Prostate gland (tissue), 2 donors: Measurements from ENCODE around the gene SLC25A19. TPM values are rescaled to one million over a fixed set of nuclear protein-coding genes. Genes with fewer than 3 reads are reported as not detected.

Experiments
- DNase-seq: peaks from one replicate; pipeline ENCODE4 v3.0.0-alpha.2; 2019; ENCODE audit warnings: low spot score
- H3K27ac ChIP-seq, 2 donors: fragments of 200-600 bp; sonication (generic); 2 replicates each; pipeline ENCODE4 v1.5.1; 2017 to 2019
- H3K27me3 ChIP-seq: fragments of 200-600 bp; sonication (generic); replicated peaks from 2 replicates; pipeline ENCODE4 v1.5.1; 2019; ENCODE audit not compliant: insufficient read depth
- H3K36me3 ChIP-seq, 2 donors: fragments of 200-600 bp; sonication (generic); 1 replicate in 1 of 2; 2 replicates in 1 of 2; pipeline versions ENCODE4 v1.5.1 to v1.8.1; 2017 to 2019
- H3K4me1 ChIP-seq: fragments of 200-600 bp; sonication (generic); replicated peaks from 2 replicates; pipeline ENCODE4 v1.5.1; 2019
- H3K4me3 ChIP-seq, 2 donors: fragments of 200-600 bp; sonication (generic); 2 replicates each; pipeline ENCODE4 v1.5.1; 2017 to 2019
- H3K9me3 ChIP-seq: fragments of 200-600 bp; sonication (generic); 2 replicates; pipeline ENCODE4 v1.5.1; 2017
- POLR2A ChIP-seq: fragments of 450-650 bp; IDR thresholded peaks from one replicate; pipeline ENCODE4 v1.6.1; 2016; ENCODE audit warnings: antibody characterized with exemption, mild to moderate bottlenecking
- POLR2AphosphoS5 ChIP-seq: sonication (generic); formaldehyde crosslinking; IDR thresholded peaks from one replicate; pipeline ENCODE4 v1.6.1; 2017; ENCODE audit warnings: antibody characterized with exemption
- WGBS: methylation state at CpG from one replicate; pipeline ENCODE4 v1.1.5; 2018; 5-methylcytosine and 5-hydroxymethylcytosine counted together
- intact Hi-C: fragments of 100-400 bp; cut with DNase I; formaldehyde crosslinking; loops from one replicate; pipeline ENCODE4 v1.14.2; 2022
- total RNA-seq, 2 donors: library from RNA; depleted of rRNA; stranded (reverse); fragments of >200 nt; gene quantifications; one replicate each; pipeline ENCODE4 v1.1.0, GENCODE V29; 2016
- TF ChIP-seq, protein P1 (sequence below), 4 experiments: fragments of 200-600 bp in 2 of 4; fragments of 450-650 bp in 2 of 4; sonication (generic) in 2 of 4; IDR thresholded peaks; 1 replicate in 3 of 4; 2 replicates in 1 of 4; pipeline ENCODE4 v1.5.1; 2016 to 2019; ENCODE audit warnings: antibody characterized with exemption in 4 of 4, mild to moderate bottlenecking in 2 of 4, moderate library complexity in 2 of 4

SLC25A19 gene
- total RNA-seq = 10 to 100 TPM in 1 of 2 donors, 1 to 10 TPM in 1; 5.2 to 15.2 TPM

DNA sequence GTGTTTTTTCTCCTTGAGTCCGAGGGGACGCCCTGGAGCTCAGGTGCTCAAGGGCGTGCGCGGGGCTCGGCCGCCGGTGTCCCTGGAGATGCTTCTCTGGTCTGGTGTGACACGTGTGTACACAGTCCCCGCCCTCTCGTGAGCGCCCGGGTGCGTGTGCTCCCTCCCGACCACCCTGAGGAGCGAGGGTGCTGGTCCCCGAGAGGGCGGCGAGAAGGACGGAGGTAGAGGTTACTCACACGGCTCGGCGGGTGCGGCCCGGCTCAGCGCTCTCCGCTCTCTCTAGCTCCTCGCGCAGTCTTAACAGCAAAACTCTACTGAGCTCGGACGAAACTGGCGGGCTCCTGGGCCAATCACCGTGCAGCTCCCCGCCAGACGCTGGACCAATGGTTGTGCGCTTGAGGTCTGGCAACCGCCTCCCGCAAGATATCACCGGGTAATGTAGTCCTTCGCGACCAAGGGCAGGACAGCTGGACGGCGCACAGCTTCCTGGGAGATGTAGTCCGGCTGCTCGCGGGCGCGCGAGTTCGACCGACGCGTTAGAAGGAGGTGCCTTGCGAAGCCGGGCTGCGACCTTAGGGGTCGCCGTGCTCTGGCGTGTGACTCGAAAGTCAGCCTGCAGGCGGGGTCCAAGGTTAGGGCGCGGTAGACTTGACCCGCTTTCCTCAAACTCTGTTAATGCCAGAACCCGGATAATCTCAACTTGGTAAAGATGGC is at the start of gene SLC25A19:
Gene SLC25A19, minus strand, starts transcription at position 319 of the 717 bp plus-strand sequence. CDS start 2,669 bp downstream, outside the sequence.
- H3K36me3 ChIP-seq = no peaks in the 10 kb centered on the region
- H3K9me3 ChIP-seq = no peaks in the 10 kb centered on the region
- peak within 1 kb of the TSS; percentile 84 to 88 for H3K27ac ChIP-seq
- H3K4me1 ChIP-seq = no peaks in the 10 kb centered on the region
- H3K4me3 ChIP-seq = peak within 1 kb of the TSS; percentile 66 to 69
- intact Hi-C loops = no loop called here
- TF ChIP-seq POLR2A (peak; percentile 98), POLR2AphosphoS5 (peak; percentile 98)
- TF ChIP-seq, protein P1, sequence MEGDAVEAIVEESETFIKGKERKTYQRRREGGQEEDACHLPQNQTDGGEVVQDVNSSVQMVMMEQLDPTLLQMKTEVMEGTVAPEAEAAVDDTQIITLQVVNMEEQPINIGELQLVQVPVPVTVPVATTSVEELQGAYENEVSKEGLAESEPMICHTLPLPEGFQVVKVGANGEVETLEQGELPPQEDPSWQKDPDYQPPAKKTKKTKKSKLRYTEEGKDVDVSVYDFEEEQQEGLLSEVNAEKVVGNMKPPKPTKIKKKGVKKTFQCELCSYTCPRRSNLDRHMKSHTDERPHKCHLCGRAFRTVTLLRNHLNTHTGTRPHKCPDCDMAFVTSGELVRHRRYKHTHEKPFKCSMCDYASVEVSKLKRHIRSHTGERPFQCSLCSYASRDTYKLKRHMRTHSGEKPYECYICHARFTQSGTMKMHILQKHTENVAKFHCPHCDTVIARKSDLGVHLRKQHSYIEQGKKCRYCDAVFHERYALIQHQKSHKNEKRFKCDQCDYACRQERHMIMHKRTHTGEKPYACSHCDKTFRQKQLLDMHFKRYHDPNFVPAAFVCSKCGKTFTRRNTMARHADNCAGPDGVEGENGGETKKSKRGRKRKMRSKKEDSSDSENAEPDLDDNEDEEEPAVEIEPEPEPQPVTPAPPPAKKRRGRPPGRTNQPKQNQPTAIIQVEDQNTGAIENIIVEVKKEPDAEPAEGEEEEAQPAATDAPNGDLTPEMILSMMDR (IDR thresholded peaks at IDR 0.05) = peak in 1 of 4 experiments; percentile 13
- under 1% methylated on average over 63 of the region's 65 CpGs for WGBS
- DNase-seq = peak; percentile 98
- H3K27me3 ChIP-seq = no peaks in the 10 kb centered on the region

DNA sequence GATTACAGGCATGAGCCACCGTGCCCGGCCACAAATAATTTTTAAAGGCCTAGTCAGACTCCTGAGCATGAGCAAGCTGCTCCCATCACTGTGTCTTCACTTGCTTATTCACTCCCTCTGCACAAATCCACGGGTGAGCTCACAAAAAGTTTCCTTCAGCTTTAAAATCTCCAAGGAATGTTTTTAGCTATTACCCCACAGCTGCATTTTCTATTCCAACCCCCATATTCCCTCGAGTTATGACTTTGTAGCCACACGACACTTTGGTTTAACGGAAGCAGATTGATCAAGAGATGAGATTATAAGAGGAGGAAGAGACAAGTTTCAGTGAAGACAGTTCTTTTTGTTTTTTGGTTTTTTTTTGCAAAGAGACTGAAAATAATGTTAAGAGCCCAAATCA is 49.1 kb upstream of the SLC25A19 start:
- Histone ChIP-seq H3K4me3 (no peak overlapping the region), H3K9me3 (no peaks in the 10 kb centered on the region), H3K36me3 (no peaks in the 10 kb centered on the region), H3K27ac (no peak overlapping the region), H3K4me1 (no peaks in the 10 kb centered on the region), H3K27me3 (no peaks in the 10 kb centered on the region)
- 25% methylated on average over 6 of the region's 6 CpGs for WGBS
- TF ChIP-seq POLR2AphosphoS5 (no peak), POLR2A (no peak)
- TF ChIP-seq, protein P1 (IDR thresholded peaks at IDR 0.05) = no peak
- intact Hi-C loops = no loop called here
- no peak for DNase-seq

DNA sequence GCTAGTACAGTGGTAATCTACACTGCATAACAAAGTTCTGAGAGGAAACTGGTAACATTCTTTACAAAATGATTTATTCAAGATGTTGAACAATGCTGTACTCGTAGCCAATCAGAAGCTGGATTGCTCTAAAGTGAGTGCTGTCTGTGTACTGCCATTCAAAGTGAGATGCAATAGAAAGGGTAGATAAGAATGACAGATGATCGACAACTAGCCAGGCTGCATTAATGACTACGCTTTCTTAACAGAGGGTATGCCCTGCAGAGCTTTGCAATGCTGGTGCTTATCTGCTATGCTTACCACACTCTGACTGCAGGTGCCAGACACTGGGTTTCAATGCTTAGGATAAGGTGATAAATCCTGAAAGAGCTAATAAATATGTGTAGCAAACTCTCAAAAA is 46.1 kb upstream of the SLC25A19 start:
- no peak for DNase-seq
- Histone ChIP-seq H3K9me3 (no peaks in the 10 kb centered on the region), H3K27me3 (no peaks in the 10 kb centered on the region), H3K4me3 (no peak overlapping the region), H3K36me3 (no peaks in the 10 kb centered on the region), H3K4me1 (no peaks in the 10 kb centered on the region), H3K27ac (no peak overlapping the region)
- TF ChIP-seq POLR2AphosphoS5 = no peak
- TF ChIP-seq POLR2A = no peak
- TF ChIP-seq, protein P1 (IDR thresholded peaks at IDR 0.05) = no peak
- 91% methylated on average over 3 of the region's 3 CpGs for WGBS
- intact Hi-C loops = no loop called here

DNA sequence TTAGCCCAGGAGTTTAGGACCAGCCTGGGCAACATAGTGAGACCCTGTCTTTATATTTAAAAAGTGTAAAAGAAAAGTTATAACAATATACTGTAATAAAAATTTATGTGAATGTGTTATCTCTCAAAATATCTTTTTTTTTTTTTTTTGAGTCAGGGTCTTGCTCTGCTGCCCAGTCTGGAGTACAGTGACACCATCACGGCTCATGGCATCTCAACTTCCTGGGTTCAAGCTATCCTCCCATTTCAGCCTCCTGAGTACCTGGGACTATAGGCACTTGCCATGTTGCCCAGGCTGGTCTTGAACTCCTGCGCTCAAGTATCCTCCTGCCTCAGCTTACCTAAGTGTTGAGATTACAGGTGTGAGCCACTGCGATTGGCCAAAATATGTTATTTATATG is 45.5 kb upstream of the SLC25A19 start:
- Histone ChIP-seq H3K9me3 (no peaks in the 10 kb centered on the region), H3K27me3 (no peaks in the 10 kb centered on the region), H3K4me3 (no peak overlapping the region), H3K27ac (no peak overlapping the region), H3K4me1 (no peaks in the 10 kb centered on the region), H3K36me3 (no peaks in the 10 kb centered on the region)
- no peak for TF ChIP-seq POLR2A
- DNase-seq = no peak
- 95% methylated on average over 3 of the region's 3 CpGs for WGBS
- intact Hi-C loops = no loop called here

DNA sequence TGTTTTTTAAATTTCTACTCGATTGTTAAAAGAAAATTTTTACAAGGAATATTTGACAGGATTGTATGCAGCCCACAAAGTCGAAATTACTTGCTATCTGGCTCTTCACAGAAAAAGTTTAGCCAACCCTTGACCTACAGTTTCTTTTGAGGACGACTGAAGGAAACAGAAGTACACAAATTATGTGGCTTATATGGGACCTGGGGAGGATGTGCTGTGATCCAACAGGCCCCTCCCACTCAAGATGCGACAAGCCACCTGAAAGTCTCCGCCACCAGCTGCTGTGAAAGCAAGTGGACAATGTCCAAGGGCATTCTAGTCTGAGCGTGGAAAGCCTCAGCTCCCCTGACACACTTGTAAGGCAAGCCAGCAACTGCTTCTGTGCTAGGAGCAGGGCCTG is 42.4 kb upstream of the SLC25A19 start:
- 52% methylated on average over 6 of the region's 6 CpGs for WGBS
- Histone ChIP-seq H3K36me3 (no peaks in the 10 kb centered on the region), H3K4me1 (no peaks in the 10 kb centered on the region), H3K27ac (no peak overlapping the region), H3K4me3 (no peak overlapping the region), H3K27me3 (no peaks in the 10 kb centered on the region), H3K9me3 (no peaks in the 10 kb centered on the region)
- intact Hi-C loops = no loop called here
- TF ChIP-seq POLR2AphosphoS5 (no peak), POLR2A (no peak)
- TF ChIP-seq, protein P1 (IDR thresholded peaks at IDR 0.05) = no peak
- DNase-seq = no peak
